GM12878 (cell line): ENCODE data around the gene CLCN7. TPM values are rescaled to one million over a fixed set of nuclear protein-coding genes. Genes with fewer than 3 reads are reported as not detected.

Experiments used
- ATAC-seq: fragments of 200-7000 bp; cut with Tn5 transposase; 3 replicates; pipeline ENCODE4 v1.9.1; 2020; ENCODE audit warnings: mild to moderate bottlenecking, moderate library complexity
- BruUV-seq: library from RNA; stranded (reverse); fragments of 400-500 nt; replicated peaks from 2 replicates; lab custom pipeline; 2021; lab: Mats Ljungman, UMichigan
- CTCF ChIA-PET: fragments of 300-600 bp; sonication (Branson Sonifier 250); formaldehyde crosslinking; extraction: SDS; loops from one replicate; lab custom pipeline; 2021; ENCODE audit warnings: inconsistent platforms; lab: Yijun Ruan, JAX
- POLR2A ChIA-PET: fragments of 350-600 bp; formaldehyde crosslinking; extraction: SDS; loops from one replicate; lab custom pipeline; 2021; ENCODE audit warnings: inconsistent platforms; lab: Charles Lee
- RAD21 ChIA-PET: fragments of 300-600 bp; sonication (Branson Sonifier 250); formaldehyde crosslinking; loops from one replicate; lab custom pipeline; 2023; ENCODE audit warnings: antibody characterized with exemption; ENCODE audit not compliant: unreplicated experiment; lab: Charles Lee
- SMC1A ChIA-PET: fragments of 300-600 bp; sonication (Branson Sonifier 250); formaldehyde crosslinking; loops from one replicate; lab custom pipeline; 2023; ENCODE audit not compliant: unreplicated experiment, uncharacterized antibody; lab: Charles Lee
- DNase-seq: peaks from one replicate; pipeline ENCODE4 v3.0.0-alpha.2; 2011; ENCODE audit warnings: low read depth, low spot score
- FAIRE-seq: peaks from 3 replicates; lab custom pipeline; 2011; peaks lifted over from hg19 to GRCh38; lab: Jason Lieb, UNC
- H2AFZ ChIP-seq: 2 replicates; pipeline ENCODE4 v1.6.0; 2011; ENCODE audit warnings: low read depth, low read length, control low read depth; ENCODE audit not compliant: control insufficient read depth
- H3K27ac ChIP-seq: 2 replicates; pipeline ENCODE4 v1.5.1; 2011; ENCODE audit warnings: control low read depth; ENCODE audit not compliant: control insufficient read depth, insufficient read depth
- H3K27me3 ChIP-seq, 2 experiments: replicated peaks in 1 of 2; 2 replicates each; pipeline versions ENCODE4 v1.6.0 to v1.6.1; 2011; ENCODE audit warnings: low read length in 1 of 2; ENCODE audit not compliant: control insufficient read depth in 2 of 2, insufficient read depth in 2 of 2
- H3K36me3 ChIP-seq, 2 experiments: 2 replicates each; pipeline ENCODE4 v1.5.1; 2011; ENCODE audit warnings: low read length in 1 of 2; ENCODE audit not compliant: control insufficient read depth in 2 of 2, insufficient read depth in 2 of 2
- H3K4me1 ChIP-seq: 2 replicates; pipeline ENCODE4 v1.6.1; 2011; ENCODE audit warnings: mild to moderate bottlenecking, low read length, moderate library complexity, mixed read lengths; ENCODE audit not compliant: control insufficient read depth, insufficient read depth
- H3K4me2 ChIP-seq: 2 replicates; pipeline ENCODE4 v1.6.0; 2011; ENCODE audit warnings: control low read depth; ENCODE audit not compliant: control insufficient read depth, insufficient read depth
- H3K4me3 ChIP-seq: fragments of 200-600 bp; sonication (generic); 2 replicates; pipeline ENCODE4 v1.5.1; 2016
- H3K79me2 ChIP-seq: 2 replicates; pipeline ENCODE4 v1.6.0; 2011; ENCODE audit warnings: low read length; ENCODE audit not compliant: control insufficient read depth, insufficient read depth
- H3K9ac ChIP-seq: 2 replicates; pipeline ENCODE4 v1.8.0; 2011; ENCODE audit warnings: low read length, control low read depth, mixed read lengths; ENCODE audit not compliant: control insufficient read depth, insufficient read depth
- H3K9me3 ChIP-seq: replicated peaks from 3 replicates; pipeline ENCODE4 v1.5.1; 2011; ENCODE audit warnings: mild to moderate bottlenecking, low read length; ENCODE audit not compliant: control insufficient read depth, insufficient read depth
- H4K20me1 ChIP-seq: 2 replicates; pipeline ENCODE4 v1.6.0; 2011; ENCODE audit not compliant: control insufficient read depth, insufficient read depth
- EED ChIP-seq: sonication (generic); IDR thresholded peaks from 2 replicates; pipeline ENCODE4 v1.6.1; 2016; ENCODE audit warnings: antibody characterized with exemption, low read depth
- GATAD2B ChIP-seq: fragments of 450-650 bp; conservative IDR thresholded peaks from 2 replicates; pipeline ENCODE4 v1.6.1; 2017; ENCODE audit warnings: low read depth, mild to moderate bottlenecking, moderate library complexity
- HDAC2 ChIP-seq: fragments of 200-600 bp; sonication (generic); IDR thresholded peaks from 2 replicates; pipeline ENCODE4 v1.6.1; 2017
- JUNB ChIP-seq: IDR thresholded peaks from 2 replicates; pipeline ENCODE4 v1.6.1; 2016; ENCODE audit warnings: antibody characterized with exemption, mild to moderate bottlenecking
- TAF1 ChIP-seq: IDR thresholded peaks from 2 replicates; pipeline ENCODE4 v1.6.1; 2011; ENCODE audit warnings: mild to moderate bottlenecking, low read depth, low read length, borderline replicate concordance
- TCF7 ChIP-seq: IDR thresholded peaks from 2 replicates; pipeline ENCODE4 v1.6.1; 2014; ENCODE audit warnings: antibody characterized with exemption, borderline replicate concordance
- ZNF274 ChIP-seq: IDR thresholded peaks from one replicate; pipeline ENCODE4 v1.8.0; 2011; ENCODE audit not compliant: insufficient read length, insufficient read depth
- WGBS: methylation state at CpG from one replicate; pipeline ENCODE4 v1.1.6; 2016; ENCODE audit warnings: low lambda C conversion rate; ENCODE audit not compliant: insufficient replicate concordance, insufficient coverage; ENCODE audit errors: missing lambda C conversion rate; 5-methylcytosine and 5-hydroxymethylcytosine counted together
- in situ Hi-C: fragments of 300-500 bp; cut with MboI; formaldehyde crosslinking; loops from 9 replicates; pipeline ENCODE4 v1.14.3; 2018; ENCODE audit warnings: mixed read lengths
- intact Hi-C: fragments of 100-400 bp; cut with micrococcal nuclease; formaldehyde crosslinking; loops from one replicate; pipeline ENCODE4 v1.14.2; 2022; ENCODE audit not compliant: unreplicated experiment
- polyA plus RNA-seq, 11 experiments: library from polyadenylated mRNA; depleted of rRNA in 4 of 11; unstranded in 6 of 11; stranded (reverse) in 5 of 11; fragments of >200 nt; fragmentation: Nextera tagmentation in 4 of 11; fragmentation: Illumina TruSeq in 1 of 11; extraction: Ambion mirVana in 4 of 11; extraction: Trizol in 1 of 11; gene quantifications; 1 replicate in 1 of 11; 2 replicates in 10 of 11; pipeline versions ENCODE4 v1.2.1 to v1.2.3, GENCODE V29; 2011 to 2016; ENCODE audit warnings: inconsistent platforms in 2 of 11, missing spikeins in 2 of 11, low read depth in 1 of 11
- total RNA-seq, 4 experiments: library from RNA; depleted of rRNA in 3 of 4; stranded (reverse); fragments of >200 nt in 3 of 4; fragmentation: Illumina TruSeq in 1 of 4; extraction: Trizol in 1 of 4; gene quantifications; 2 replicates each; pipeline versions ENCODE4 v1.2.1 to v1.2.3, GENCODE V29; 2013 to 2021
- TF ChIP-seq, protein P1 (sequence below): fragments of 450-650 bp; IDR thresholded peaks from 2 replicates; pipeline ENCODE4 v1.6.1; 2016; ENCODE audit warnings: mild to moderate bottlenecking, moderate library complexity, borderline replicate concordance
- TF ChIP-seq, protein P2 (sequence below): fragments of 450-650 bp; IDR thresholded peaks from 2 replicates; pipeline ENCODE4 v1.6.1; 2017; ENCODE audit warnings: antibody characterized with exemption, mild to moderate bottlenecking, moderate library complexity
- TF ChIP-seq, protein P3 (sequence below): fragments of 150-350 bp; IDR thresholded peaks from 2 replicates; pipeline ENCODE4 v1.6.1; 2016; ENCODE audit warnings: low read depth, low read length
- TF ChIP-seq, protein P4 (sequence below): fragments of 450-650 bp; IDR thresholded peaks from 2 replicates; pipeline ENCODE4 v1.6.1; 2017; ENCODE audit warnings: mild to moderate bottlenecking, low read depth, inconsistent platforms; ENCODE audit not compliant: poor library complexity, severe bottlenecking

The CLCN7 gene
- total and polyA plus RNA-seq, 10 of the 15 experiments (the other 5 are each of a cell fraction or from before 2014, with no cell fraction given), result 0.04 to 62.5 (median 19.9) TPM

DNA sequence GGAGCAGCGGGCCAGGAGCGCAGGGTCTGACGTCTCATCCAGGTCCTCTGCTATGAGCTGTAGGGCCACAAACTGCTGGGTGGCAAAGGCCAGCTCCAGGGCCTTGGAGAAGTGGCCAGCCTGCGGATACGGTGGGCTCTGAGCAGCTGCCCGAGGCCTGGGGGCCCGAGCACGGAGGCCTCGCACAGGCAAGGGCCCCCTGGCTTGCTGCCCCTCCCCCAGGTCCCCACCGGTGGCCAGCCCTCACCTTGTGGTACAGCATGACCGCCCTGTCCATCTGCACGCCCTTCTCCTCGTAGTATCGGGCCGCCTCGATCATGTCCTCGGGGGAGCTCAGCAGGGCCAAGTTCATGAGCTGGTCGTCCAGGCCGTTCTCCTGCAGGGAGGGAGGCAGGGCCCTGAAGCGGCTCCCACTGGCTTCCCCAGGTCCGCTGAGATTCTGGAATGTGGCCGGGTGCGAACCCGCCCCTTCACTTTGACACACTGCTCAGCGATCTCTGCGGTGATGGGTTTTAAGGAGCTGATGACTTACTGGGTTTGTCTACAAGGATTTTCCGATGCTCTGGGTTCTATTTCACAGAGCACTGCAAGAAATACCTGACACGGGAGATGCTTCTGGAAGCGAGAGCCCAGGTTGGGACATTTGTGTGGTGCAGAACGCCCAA, 48.9 kb upstream of the CLCN7 start:
- DNase-seq, result no peak
- in situ Hi-C loops, result no loop called here
- no peak for ATAC-seq
- no peak for FAIRE-seq
- no peaks in the 10 kb centered on the region for H3K27me3 ChIP-seq
- WGBS, result 70% methylated on average over 30 of the region's 30 CpGs
- no peaks in the 10 kb centered on the region for H3K36me3 ChIP-seq
- ChIA-PET SMC1A (no interaction called here), RAD21 (no interaction called here), CTCF (no interaction called here), POLR2A (interaction anchor here (0.5 kb wide), 1 partner anchor 67 kb away, joined by 3 read pairs; no protein-coding TSS in a partner anchor)
- H4K20me1 ChIP-seq, result no peaks in the 10 kb centered on the region
- intact Hi-C loops, result no loop called here
- TF ChIP-seq, protein P1, sequence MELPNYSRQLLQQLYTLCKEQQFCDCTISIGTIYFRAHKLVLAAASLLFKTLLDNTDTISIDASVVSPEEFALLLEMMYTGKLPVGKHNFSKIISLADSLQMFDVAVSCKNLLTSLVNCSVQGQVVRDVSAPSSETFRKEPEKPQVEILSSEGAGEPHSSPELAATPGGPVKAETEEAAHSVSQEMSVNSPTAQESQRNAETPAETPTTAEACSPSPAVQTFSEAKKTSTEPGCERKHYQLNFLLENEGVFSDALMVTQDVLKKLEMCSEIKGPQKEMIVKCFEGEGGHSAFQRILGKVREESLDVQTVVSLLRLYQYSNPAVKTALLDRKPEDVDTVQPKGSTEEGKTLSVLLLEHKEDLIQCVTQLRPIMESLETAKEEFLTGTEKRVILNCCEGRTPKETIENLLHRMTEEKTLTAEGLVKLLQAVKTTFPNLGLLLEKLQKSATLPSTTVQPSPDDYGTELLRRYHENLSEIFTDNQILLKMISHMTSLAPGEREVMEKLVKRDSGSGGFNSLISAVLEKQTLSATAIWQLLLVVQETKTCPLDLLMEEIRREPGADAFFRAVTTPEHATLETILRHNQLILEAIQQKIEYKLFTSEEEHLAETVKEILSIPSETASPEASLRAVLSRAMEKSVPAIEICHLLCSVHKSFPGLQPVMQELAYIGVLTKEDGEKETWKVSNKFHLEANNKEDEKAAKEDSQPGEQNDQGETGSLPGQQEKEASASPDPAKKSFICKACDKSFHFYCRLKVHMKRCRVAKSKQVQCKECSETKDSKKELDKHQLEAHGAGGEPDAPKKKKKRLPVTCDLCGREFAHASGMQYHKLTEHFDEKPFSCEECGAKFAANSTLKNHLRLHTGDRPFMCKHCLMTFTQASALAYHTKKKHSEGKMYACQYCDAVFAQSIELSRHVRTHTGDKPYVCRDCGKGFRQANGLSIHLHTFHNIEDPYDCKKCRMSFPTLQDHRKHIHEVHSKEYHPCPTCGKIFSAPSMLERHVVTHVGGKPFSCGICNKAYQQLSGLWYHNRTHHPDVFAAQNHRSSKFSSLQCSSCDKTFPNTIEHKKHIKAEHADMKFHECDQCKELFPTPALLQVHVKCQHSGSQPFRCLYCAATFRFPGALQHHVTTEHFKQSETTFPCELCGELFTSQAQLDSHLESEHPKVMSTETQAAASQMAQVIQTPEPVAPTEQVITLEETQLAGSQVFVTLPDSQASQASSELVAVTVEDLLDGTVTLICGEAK, result no peak
- TF ChIP-seq ZNF274 (no peak), HDAC2 (no peak), EED (no peak), GATAD2B (no peak), JUNB (no peak), TCF7 (no peak), TAF1 (no peak)
- TF ChIP-seq, protein P2, sequence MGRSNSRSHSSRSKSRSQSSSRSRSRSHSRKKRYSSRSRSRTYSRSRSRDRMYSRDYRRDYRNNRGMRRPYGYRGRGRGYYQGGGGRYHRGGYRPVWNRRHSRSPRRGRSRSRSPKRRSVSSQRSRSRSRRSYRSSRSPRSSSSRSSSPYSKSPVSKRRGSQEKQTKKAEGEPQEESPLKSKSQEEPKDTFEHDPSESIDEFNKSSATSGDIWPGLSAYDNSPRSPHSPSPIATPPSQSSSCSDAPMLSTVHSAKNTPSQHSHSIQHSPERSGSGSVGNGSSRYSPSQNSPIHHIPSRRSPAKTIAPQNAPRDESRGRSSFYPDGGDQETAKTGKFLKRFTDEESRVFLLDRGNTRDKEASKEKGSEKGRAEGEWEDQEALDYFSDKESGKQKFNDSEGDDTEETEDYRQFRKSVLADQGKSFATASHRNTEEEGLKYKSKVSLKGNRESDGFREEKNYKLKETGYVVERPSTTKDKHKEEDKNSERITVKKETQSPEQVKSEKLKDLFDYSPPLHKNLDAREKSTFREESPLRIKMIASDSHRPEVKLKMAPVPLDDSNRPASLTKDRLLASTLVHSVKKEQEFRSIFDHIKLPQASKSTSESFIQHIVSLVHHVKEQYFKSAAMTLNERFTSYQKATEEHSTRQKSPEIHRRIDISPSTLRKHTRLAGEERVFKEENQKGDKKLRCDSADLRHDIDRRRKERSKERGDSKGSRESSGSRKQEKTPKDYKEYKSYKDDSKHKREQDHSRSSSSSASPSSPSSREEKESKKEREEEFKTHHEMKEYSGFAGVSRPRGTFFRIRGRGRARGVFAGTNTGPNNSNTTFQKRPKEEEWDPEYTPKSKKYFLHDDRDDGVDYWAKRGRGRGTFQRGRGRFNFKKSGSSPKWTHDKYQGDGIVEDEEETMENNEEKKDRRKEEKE, result no peak
- TF ChIP-seq, protein P3, sequence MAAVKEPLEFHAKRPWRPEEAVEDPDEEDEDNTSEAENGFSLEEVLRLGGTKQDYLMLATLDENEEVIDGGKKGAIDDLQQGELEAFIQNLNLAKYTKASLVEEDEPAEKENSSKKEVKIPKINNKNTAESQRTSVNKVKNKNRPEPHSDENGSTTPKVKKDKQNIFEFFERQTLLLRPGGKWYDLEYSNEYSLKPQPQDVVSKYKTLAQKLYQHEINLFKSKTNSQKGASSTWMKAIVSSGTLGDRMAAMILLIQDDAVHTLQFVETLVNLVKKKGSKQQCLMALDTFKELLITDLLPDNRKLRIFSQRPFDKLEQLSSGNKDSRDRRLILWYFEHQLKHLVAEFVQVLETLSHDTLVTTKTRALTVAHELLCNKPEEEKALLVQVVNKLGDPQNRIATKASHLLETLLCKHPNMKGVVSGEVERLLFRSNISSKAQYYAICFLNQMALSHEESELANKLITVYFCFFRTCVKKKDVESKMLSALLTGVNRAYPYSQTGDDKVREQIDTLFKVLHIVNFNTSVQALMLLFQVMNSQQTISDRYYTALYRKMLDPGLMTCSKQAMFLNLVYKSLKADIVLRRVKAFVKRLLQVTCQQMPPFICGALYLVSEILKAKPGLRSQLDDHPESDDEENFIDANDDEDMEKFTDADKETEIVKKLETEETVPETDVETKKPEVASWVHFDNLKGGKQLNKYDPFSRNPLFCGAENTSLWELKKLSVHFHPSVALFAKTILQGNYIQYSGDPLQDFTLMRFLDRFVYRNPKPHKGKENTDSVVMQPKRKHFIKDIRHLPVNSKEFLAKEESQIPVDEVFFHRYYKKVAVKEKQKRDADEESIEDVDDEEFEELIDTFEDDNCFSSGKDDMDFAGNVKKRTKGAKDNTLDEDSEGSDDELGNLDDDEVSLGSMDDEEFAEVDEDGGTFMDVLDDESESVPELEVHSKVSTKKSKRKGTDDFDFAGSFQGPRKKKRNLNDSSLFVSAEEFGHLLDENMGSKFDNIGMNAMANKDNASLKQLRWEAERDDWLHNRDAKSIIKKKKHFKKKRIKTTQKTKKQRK, result no peak
- TF ChIP-seq, protein P4, sequence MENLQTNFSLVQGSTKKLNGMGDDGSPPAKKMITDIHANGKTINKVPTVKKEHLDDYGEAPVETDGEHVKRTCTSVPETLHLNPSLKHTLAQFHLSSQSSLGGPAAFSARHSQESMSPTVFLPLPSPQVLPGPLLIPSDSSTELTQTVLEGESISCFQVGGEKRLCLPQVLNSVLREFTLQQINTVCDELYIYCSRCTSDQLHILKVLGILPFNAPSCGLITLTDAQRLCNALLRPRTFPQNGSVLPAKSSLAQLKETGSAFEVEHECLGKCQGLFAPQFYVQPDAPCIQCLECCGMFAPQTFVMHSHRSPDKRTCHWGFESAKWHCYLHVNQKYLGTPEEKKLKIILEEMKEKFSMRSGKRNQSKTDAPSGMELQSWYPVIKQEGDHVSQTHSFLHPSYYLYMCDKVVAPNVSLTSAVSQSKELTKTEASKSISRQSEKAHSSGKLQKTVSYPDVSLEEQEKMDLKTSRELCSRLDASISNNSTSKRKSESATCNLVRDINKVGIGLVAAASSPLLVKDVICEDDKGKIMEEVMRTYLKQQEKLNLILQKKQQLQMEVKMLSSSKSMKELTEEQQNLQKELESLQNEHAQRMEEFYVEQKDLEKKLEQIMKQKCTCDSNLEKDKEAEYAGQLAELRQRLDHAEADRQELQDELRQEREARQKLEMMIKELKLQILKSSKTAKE, result no peak
- H2AFZ ChIP-seq, result no peak overlapping the region
- no TSS peak for BruUV-seq
- H3K79me2 ChIP-seq, result no peaks in the 10 kb centered on the region
- H3K4me1 ChIP-seq, result no peaks in the 10 kb centered on the region
- H3K9me3 ChIP-seq, result no peaks in the 10 kb centered on the region
- no peak overlapping the region for H3K27ac ChIP-seq
- no peak overlapping the region for H3K4me2 ChIP-seq
- H3K9ac ChIP-seq, result no peak overlapping the region
- H3K4me3 ChIP-seq, result no peak overlapping the region
